HG02763 (cell line): ENCODE measurements around the gene KLLN.
A peak's percentile ranks its signal among the peaks of the same experiment; 100 is the strongest.
"Not testable (repeated sequence)": the region's sequence is repeated elsewhere in the genome, so short reads cannot be mapped to it uniquely, and the experiment has no call there.

Experiments used
- ATAC-seq: cut with Tn5 transposase; IDR thresholded peaks from one replicate; pipeline ENCODE4 v1.9.1; 2021; ENCODE audit warnings: mild to moderate bottlenecking, moderate library complexity; ENCODE audit not compliant: unreplicated experiment

The KLLN gene

DNA sequence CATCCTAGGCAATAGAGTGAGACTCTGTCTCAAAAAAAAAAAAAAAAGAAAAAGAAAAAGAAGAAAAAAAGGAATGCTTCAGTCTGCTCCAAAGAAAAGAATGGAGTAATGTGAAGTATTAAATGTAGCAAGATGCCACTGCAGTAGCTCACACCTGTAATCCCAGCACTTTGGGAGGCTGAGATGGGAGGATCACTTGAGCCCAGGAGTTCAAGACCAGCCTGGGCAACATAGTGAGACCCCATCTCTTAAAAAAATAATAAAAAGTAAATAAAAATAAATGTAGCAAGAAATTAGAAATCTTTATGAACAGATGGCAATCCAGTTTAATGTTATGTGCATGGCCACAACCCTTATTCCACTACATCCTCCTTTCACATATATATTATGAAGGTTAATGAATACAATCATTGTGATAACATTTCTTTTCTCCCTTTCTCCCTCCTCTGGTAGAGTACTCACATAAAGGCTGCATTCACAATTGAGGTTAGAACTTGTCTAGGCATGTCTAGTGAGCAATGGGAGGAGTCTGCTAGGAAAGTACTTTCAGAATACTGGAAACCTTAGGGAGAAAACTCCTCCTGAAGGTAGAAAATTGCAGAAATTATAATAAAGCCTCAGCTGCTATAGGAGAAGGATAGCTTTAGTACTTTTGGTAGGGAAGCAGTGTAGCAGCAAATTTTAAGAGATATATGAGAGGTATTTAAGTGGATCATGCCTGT lies 20.4 kb downstream of the KLLN start:
- ATAC-seq, result no peak

DNA sequence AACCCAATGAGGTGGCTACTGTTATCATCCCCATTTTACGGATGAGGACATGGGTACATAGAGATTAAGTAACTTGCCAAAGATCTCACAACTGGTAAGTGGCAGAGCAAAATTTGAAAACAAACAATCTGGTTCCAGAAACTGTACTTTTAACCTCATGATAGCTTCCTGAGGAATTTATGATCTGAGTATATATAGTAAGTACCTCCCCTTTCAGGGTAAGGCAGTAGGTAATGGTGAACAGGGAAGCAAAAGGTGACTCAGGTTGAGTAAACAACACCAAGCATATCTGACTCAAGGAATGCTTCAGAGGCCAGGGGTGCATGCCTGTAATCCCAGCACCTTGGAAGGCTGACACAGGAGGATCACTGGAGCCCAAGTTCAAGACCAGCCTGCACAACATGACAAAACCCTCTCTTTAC lies 21.1 kb downstream of the KLLN start:
- ATAC-seq, result no peak

DNA sequence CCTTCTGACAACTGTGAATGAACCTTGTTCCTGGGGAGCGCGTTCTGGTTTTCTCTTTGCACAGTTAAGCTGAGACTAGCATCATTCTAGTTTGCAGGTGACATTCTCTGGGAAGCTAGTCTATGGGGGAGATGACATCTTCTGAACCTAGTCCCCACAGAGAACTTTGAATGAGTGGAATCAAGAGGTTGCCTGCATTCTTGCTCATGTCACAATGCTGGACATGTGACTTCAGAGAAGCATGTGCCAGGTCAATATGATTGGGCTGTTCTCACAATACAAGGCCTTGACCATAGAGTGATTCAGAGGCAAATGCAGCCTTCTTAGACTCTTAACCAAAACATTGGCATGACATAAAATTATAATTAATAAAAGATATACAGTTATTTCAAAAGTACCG lies 22.1 kb downstream of the KLLN start:
- ATAC-seq, result no peak

DNA sequence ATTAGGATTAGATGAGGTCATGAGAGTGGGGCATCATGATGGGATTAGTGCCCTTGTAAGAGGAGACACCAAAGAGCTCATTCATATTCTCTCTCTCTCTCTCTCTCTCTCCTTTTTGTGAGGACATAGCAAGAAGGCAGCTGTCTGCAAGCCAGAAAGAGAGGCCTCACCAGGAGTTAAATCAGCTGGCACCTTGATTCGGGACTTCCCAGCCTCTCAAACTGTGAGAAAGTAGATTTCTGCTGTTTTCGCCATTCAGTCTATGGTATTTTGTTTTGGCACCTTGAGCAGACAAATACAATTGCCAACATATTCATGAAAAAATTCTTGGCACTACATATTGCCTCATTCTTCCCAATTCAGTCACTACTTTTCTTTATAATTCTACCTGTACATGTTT lies 24.7 kb downstream of the KLLN start:
- ATAC-seq, result no peak

DNA sequence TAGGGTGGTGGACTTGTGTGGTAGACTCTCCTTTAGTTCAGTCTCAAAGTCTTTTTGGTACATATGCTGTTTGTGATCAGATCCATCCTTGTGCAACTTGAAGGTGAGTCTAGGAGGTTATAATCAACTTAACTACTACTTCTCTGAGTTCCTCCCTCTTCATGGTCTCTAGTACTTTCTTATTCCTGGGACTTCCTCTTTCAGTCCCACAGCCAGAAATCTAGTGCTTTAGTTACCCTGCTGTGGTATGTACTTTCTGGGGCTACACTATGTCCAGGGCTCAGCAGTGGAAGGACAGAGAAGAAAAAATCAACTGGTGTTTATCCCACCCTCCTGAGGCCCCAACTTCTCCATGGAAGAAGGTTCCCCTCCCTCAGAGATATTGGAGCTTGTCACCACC lies 25.9 kb downstream of the KLLN start:
- no peak for ATAC-seq

DNA sequence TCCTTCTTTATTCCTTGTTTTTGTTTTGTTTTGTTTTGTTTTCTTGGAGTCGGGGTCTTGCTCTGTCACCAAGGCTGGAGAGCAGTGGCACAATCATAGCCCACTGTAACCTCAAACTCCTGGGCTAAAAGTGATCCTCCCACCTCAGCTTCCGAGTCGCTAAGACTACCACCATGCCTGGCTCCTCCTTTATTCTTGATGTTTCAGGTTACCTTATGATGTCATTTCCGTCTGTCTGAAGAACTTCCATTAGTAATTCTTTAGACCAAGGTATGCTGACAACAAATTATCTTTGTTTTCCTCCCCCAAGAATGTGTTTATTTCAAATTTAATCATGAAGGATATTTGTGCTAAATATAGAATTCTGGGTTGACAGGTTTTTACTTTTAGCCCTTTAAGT lies 27.2 kb downstream of the KLLN start:
- ATAC-seq, result no peak

DNA sequence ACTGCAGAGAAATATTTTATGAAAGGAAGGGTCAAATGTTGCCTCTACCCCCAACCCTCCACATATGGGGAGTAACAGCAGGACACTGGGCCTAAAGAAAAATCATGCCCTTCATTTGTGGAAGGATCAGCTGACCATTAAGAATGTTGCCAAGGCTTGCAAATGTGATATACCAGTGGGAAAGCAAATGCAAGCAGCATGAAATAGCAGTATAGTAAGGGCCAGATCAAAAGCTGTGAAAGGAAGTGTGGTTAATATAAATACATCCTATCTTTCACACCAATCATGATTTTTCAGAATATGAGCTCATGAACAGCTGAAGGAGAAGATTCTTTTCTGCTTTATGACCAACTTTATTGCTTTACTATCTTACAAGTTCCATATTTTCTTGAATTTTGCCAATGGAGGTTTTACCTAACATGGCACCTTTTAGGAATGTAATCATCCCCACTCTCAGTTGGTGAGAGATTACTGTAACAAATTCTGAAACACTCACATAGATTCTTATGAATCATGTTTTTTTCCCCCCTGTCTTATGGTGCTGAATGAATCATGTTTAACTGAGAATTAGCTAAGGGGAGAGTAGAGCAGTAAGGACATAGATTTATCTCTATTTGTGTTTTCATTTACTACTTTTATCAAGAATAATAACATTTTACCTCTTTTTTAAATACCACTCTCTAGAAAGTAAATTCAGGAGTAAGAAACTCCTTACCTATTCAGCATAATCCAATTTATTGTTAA lies 33.2 kb downstream of the KLLN start:
- no peak for ATAC-seq

DNA sequence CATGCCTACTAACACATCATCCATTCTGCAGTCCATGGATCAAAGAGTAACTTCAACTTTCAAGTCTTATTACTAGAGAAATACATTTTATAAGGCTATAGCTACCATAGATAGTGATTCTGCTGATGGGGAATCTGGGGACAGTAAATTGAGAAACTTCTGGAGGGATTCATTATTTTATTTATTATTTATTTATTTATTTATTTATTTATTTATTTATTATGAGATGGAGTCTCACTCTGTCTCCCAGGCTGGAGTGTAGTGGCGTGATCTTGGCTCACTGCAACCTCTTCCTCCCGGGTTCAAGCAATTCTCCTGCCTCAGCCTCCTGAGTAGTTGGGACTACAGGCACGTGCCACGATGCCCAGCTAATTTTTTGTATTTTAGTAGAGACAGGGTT lies 34.3 kb downstream of the KLLN start:
- ATAC-seq, result not testable (repeated sequence)

DNA sequence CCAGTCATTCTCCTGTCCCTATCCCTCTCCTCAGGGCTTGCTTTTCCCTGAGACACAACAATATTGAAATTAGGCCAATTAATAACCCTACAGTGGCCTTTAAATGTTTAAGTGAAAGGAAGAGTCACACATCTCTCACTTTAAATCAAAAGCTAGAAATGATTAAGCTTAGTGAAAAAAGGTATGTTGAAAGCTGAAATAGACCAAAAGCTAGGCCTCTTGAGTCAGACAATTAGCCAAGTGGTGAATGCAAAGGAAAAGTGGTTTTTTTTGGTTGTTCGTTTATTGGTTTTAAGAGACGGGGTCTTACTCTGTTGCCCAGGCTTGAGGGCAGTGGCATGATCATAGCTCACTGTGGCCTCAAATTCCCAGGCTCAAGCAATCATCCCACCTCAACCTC lies 35.7 kb downstream of the KLLN start:
- no peak for ATAC-seq

DNA sequence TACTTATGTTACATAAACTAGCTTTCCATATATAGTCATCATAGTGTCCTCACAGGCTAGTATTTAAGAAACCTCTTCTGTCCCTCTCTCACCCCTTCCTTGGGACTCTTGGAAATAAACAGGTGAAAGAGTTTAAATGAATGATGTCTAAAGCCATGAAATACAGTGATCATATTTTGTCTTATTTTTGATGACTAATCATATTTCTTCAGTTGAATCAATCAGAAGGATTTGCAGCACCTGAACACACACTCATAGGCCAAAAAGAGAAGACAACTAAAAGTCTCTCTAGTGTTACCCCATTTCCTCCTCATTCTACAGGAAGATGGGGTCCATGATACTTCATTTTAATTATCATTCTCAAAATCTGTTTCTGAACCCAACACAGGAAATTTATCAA lies 36.7 kb downstream of the KLLN start:
- no peak for ATAC-seq

DNA sequence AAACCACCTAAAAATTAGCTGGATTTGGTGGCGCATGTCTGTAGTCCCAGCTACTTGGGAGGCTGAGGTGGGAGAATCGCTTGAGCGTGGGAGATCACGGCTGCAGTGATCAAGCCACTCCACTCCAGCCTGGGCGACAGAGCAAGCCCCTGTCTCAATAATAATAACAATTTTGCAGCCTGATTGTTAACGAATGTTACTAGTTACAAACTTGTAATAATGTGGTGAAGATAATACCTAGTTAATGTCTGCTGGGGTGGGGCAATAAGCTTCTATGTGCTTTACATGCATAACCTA lies 44.1 kb downstream of the KLLN start:
- ATAC-seq, result no peak

DNA sequence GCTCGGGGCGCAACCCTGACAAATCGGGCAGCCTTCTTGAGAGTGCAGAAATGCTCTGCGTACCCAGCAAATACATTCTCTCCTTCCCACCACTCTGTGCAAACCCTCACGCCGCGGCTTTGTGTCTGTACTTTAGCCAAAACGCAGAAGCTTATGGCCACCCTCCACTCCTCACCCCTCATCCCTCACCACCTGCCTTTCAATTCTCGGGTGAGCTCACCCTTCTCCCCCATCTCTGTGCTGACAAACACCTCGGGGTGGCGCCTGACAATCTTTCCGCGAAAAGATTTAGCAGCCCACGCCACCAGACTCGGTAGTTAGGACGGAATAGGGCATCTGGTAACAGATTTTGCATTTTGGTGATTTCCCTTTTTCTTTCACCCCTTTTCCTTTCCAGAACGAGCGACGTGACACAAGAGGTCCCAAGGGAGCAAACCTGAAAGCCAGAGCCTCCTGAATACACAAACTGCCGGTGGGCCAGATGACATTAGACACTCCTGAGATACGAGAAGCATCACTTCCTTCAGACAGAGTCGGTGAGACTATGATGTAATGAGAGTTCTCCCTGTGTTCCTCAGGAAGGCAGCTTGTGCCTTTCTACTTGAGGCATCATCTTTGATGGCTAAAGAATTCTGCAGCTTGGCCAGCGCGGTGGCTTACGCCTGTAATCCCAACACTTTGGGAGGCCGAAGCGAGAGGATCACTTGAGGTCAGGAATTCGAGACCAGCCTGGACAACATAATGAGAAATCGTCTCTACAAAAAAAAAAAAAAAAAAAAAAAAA lies 44.6 kb downstream of the KLLN start:
- peak; percentile 50 for ATAC-seq

DNA sequence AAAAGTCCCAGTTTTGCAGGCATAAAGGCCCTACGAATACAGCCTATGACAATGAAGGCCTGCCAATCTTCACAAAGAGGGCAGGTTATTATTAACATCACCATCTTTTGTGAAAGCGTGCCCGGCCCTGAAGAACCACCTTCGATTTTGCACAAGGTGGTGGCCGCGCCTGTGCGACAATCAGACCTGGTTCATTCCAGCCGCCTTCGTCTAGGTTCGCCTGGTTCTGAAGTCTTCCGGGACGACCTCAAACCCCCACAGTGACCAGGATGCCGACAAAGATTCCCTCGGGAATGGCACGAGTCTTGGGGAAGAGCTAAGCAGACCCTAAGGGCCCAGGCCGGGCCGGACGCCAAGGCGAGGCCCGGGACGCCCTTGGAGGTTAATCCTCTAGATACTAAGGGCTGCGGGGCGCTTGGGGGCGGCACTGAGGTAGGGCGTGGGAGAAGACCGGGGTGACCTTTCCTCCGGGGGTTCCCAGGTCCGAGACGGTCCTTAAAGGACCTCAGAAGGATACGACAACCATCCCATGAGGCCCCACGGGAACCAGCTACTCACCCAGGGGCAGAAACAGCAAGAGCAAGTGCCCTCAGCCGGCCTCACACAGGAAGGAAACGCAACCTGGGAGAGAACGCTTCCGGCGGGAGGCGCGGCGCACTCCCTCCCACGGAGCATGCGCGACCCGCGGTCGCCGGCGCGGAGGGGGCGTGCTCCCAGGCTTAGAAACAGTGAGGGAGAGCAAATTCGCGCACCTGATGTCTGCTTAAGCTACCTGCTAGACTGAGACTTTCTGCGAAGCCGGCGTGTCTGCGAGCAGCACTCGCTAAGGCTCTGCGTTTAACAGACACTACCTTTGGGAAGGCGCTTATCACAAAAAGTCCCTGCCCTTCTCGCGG lies 45.5 kb downstream of the KLLN start, which contains the start of gene ATAD1:
Gene ATAD1 (minus strand): TSS at position 618 of the 896 bp plus-strand sequence. CDS start 3,627 bp downstream, outside the sequence.
- peak; percentile 83 for ATAC-seq

DNA sequence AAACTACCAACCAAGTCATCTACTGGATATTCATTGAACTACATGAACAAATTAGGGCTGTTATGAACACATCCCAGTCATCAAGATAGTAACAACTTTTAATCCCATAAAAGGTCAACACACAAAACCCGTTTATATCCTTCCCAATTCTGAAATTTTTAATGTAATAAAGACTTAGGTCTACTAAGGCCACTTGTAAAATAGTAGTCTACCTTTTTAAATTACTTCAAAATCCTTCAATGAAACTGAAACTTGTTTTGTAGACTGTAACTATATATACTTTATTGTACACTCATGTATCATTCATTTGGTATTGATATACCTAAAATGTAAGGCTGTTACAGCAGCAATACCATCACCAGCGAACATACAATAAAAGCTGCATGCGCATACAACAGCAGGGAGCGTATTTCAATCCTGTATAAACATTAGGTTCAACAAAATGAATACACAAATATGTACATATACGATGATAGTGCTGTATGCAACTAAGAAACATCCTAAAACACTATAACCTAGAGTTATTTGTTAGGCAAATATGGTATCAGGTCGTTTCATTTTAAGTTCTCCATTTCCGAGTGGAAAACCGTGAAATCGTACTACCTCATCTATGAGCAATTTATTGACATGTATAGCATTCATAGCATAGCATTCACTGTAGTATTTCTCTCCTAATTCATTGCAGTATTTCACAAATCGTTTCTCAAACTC lies 46.3 kb downstream of the KLLN start:
- ATAC-seq, result no peak

DNA sequence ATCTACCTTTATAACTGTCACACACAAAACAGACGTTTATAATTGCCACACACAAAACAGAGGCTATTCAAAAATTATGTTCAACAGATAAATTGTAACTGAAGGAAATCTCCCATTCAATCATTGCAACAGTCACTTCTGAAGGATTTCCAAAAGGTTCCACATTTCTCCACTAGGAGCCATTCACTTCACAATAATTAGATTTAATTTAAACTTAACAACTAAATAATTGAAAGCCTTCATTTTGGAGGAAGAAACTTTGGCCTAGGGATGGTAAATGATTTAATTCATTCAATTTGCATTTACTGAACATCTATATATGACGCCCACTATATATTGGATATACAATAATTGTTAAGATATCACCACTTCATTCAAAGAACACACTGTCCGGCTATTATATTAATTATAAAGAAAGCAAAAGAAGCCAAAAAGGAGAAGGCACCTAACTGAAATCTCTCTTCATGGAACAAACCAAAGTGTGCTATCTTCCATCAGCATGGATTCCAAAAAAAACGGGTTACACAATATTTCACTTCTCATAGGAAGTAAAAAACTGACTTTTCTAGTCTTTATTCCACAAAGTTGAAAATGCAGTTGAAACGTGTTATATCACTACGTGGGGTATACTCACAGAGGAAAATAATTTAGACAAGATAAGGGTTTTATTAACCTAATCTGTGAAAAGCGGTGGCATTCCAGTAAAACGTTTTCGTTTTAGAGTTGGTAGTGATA lies 47.0 kb downstream of the KLLN start:
- no peak for ATAC-seq
